ENCODE data around the gene CCL19. TPM values are rescaled to one million over a fixed set of nuclear protein-coding genes. Genes with fewer than 3 reads are reported as not detected.

CCL19 gene
- total RNA-seq, 1 donor from 2014 or later = 4.1 TPM

- no peak for DNase-seq (ENCODE audit: low spot score)
Observed at GRCh38 chr9:34694811-34695210, 3.7 kb upstream of the CCL19 start.

GRCh38 chr9:34693560-34693959 is 2.5 kb upstream of the CCL19 start:
- no peak for DNase-seq (ENCODE audit: low spot score)

GRCh38 chr9:34691936-34692315 is 850 bp upstream of the CCL19 start:
- DNase-seq (ENCODE audit: low spot score) = no peak

DNA sequence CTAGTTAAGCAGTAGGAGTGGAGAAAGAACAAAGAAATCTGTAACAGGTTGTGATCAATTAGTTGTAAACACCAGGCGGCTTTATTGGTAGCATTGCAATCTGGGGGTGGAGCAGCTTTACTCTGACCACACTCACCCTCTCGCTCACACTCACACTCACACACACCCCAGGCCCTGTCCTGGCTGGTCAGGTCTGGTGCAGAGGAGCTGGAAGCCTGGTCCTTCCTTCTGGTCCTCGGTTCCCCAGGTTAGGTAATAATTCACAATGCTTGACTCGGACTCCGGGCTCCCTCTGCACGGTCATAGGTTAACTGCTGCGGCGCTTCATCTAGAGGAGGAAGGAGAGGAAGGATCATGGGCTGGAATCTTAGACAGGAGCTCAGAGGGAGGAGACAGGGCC is 1.6 kb downstream of the CCL19 start:
- peak; percentile 64 for DNase-seq (ENCODE audit: low spot score)

- no peak for DNase-seq (ENCODE audit: low spot score)
Observed at GRCh38 chr9:34689116-34689470, 2.0 kb downstream of the CCL19 start.

- no peak for DNase-seq (ENCODE audit: low spot score)
Observed at GRCh38 chr9:34688329-34689115, 2.6 kb downstream of the CCL19 start.

DNA sequence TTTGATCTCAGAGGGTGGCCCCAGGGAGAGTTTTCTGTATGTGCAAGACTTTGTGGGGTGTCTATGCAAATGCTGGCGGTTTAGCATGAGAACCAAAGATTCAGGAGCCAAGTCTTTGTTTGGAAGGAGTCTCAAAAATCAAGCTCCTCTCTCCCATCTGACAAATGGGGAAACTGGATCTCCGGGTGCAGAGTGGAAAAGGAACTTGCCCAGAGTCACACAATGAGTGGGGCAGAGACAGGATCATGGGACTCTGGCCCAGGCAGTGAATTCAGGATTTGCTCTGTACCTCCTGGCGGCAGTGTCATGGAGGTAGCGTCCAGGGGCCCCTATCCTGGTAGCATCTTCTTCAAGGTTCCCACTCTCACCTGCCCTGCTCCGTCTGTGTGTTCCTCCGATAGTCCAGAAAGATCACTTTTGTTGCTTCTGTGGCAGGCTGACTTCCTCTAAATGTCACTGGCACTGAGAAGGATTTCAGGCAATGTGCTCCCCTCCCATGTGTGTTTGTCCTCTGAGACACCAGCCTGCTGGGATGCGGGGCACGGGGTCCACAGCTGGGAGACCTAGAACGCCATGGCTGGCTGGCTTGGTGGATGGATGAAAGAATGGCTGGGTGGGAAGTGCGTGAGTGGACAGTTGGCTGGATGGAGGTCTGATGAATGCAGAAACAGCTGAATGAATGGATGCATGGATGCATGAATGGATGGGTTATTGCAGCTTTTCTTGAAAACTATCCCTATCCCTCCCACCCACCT is 3.6 kb downstream of the CCL19 start:
- no peak for DNase-seq (ENCODE audit: low spot score)

- DNase-seq (ENCODE audit: low spot score) = no peak
Observed at GRCh38 chr9:34686732-34687131, 4.3 kb downstream of the CCL19 start.

- no peak for DNase-seq (ENCODE audit: low spot score)
Observed at GRCh38 chr9:34686231-34686630, 4.8 kb downstream of the CCL19 start.

- DNase-seq (ENCODE audit: low spot score) = no peak
Observed at GRCh38 chr9:34685591-34685990, 5.5 kb downstream of the CCL19 start.

DNA sequence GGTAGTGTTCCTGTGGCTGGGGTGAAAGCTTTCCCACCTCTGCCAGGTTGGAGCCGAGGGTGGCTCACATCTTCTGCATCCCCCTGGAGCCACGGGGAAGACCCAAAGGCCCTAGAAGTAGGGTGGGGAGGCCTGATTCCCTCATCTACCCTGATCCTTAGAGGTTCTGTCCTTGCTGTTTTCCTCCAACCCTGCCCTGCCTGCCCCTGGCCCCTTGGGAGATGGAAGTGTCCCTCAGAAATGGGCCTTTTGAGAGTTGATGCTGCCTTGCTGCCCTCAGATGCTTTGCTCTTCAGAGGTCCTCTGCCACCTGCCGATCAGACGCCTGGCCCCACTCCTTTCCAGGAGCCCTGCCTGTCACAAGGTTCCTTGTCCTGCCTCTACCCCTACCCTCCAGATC is 6.3 kb downstream of the CCL19 start:
- no peak for DNase-seq (ENCODE audit: low spot score)

GRCh38 chr9:34684145-34684544 is 6.9 kb downstream of the CCL19 start:
- no peak for DNase-seq (ENCODE audit: low spot score)

DNA sequence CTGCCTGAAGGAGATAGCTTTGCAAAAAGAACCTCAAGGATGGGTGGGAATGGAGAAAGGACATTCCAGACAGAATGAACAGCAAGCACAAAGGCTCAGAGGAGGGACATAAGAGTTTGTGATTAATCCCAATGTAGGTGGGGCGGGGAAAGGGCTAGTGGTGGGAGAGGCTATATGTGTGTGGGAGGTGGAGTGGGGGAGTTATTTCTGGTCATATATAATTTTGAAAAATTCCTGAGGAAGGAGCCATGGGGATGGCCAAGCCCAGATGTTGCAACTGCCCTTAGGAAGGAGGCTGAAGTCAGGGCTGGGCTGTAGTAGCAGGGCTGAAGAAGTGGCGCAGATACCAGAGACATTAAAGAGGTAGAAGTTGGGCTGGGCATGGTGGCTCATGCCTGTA is 15.2 kb downstream of the CCL19 start:
- no peak for DNase-seq (ENCODE audit: low spot score)

DNA sequence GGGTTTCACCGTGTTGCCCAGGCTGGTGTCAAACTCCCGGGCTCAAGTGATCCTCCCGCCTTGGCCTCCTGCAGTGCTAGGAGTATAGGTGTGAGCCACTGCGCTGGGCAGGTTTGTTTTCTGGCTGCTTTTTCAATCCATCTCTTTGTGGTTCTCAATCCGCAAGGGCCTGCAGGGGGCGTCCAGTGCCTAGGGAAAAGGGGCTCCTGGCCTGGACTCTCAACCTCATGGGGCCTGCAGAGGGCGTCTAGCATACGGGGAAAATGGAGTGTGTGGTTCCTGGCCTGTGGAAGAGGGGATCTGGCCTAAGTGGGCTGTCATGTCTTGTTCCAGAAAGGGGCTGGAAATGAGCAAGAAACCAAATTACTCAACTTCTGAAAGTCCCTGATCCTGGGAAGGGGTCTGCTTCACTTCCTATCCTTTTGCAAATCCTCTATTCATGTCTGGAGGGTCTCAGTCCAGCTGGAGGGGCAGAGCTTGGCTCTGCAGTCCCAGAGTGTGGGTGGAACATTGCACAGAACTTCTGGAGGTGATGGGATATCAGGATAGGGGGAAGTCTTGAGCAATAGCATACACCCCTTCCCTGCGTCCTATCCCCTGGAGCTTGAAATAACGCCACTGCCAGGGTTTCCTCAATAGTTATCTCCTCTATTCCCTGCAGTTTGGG is 15.9 kb downstream of the CCL19 start:
- peak; percentile 82 for DNase-seq (ENCODE audit: low spot score)

GRCh38 chr9:34674440-34674839 is 16.6 kb downstream of the CCL19 start:
- no peak for DNase-seq (ENCODE audit: low spot score)

DNA sequence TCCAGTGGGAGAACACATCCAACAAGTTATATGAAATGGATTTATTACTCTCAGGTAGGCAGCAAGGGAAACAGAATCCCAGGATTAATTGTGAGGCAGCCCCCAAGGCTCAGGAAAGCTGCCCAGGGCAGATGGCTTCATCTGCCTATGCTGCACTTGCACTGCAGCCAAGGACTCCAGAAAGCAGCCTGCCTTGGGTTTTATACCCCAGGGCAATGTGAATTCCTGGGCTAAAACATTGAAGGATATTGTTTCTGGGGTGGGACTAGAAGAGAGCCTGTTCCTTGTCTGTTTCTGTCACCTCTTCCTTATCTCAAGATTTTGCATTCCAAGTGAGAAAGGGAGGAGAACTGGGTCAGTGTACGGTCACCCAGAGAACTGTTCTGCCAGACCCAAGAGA is 19.8 kb downstream of the CCL19 start:
- no peak for DNase-seq (ENCODE audit: low spot score)

DNA sequence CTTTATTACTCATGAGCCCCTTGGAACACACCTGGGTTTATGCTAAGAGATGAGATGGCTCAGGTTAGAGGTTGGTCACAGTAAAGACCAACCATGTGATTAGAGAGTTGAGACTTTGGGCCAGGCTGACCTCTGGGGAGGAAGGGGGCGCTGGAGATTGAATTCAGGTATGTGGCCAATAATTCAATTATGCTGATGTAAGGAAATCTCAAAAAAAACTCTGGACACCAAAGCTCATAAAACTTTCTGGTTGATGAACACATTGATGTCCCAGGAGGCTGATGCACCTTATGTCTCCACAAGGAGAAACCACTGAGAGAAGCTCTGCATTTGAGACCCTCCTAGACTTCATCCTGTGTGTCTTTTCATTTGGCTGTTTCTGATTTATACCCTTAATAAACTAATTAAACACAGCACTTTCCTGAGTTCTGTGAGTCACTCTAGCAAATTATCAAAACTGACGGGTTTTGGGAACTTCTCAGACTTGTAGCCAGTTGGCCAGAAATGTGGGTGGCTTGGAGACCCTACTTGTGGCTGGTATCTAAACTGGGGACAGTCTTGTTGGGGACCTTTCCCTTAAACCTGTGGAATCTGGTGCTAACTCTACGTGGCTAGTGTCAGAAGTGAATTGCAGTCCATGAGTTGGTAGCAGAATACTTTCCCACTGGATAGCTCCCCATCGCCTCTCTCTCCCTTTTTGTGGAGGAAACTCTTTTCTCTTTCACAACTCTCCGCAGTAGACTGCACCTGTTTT is 21.1 kb downstream of the CCL19 start:
- DNase-seq (ENCODE audit: low spot score) = no peak

- DNase-seq (ENCODE audit: low spot score) = peak; percentile 94
Observed at GRCh38 chr9:34665381-34666250, 25.5 kb downstream of the CCL19 start.

- DNase-seq (ENCODE audit: low spot score) = no peak
Observed at GRCh38 chr9:34665067-34665380, 26.1 kb downstream of the CCL19 start.

DNA sequence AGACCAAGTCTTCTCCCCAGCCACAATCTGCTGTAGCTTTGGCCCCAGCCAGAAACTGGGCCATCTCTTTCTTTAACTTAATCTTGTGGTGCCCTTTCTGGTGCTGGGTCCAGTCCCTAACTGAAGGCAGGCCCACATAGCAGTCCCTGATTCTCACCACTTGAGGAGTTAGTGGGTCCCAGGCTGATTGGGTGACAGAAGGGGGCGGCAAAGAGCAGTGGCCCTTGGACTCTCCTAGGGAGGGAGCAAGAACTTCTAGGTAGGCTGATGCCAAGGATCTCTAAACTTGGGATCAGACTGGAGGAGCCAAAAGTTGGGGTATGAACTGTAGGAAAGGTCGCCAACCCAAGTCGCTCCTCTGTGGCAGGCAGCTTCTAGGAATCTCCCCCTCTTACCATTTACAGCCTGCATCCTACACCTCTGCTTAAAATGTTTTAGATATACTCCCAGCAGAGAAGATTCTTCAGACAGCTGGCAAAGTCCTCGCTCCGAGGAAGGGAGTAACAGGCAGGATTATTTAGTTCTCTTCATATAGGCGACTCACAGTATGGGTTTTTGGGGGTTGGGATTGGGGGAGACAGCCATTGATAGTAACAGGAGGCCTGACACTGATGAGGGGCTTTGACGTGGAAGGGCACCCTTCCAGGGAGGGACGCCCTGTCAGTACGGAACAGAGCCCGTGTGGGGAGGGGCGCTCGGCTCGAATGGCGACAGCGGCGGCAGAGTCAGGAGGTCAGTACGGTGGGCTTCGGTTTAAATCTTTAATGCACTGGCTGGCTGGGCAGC is 26.6 kb downstream of the CCL19 start:
- peak; percentile 85 for DNase-seq (ENCODE audit: low spot score)

DNA sequence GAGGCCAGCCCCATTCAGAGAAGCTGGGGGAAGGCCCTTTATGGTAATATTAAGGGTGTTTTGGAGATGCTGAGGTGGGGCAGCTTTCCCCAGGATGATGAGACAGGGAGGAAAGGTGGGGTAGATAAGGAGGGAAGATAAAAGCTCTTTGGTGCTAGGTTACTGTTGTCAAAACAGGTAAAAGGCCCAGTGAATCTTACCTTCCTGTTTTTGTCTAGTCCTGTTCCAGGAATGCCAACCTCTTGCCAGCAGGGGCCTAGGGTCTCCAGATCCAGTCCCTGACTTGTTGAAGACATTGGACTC is 27.8 kb downstream of the CCL19 start:
- DNase-seq (ENCODE audit: low spot score) = no peak
